Thyroid gland (tissue), 4 donors: Measurements from ENCODE around the gene COL25A1. TPM values are rescaled to one million over a fixed set of nuclear protein-coding genes. Genes with fewer than 3 reads are reported as not detected.
"Not testable (repeated sequence)": the region's sequence is repeated elsewhere in the genome, so short reads cannot be mapped to it uniquely, and the experiment has no call there.

Source experiments
- DNase-seq, 2 donors: peaks; one replicate each; pipeline ENCODE4 v3.0.0-alpha.2; 2019
- H3K27ac ChIP-seq, 3 donors: fragments of 200-600 bp; sonication (generic); 1 replicate in 2 of 3; 2 replicates in 1 of 3; pipeline ENCODE4 v1.5.1; 2016 to 2019; ENCODE audit warnings: mild to moderate bottlenecking in 1 of 3, moderate library complexity in 1 of 3
- H3K27me3 ChIP-seq: fragments of 200-600 bp; sonication (generic); one replicate; pipeline ENCODE4 v1.5.1; 2019
- H3K36me3 ChIP-seq, 2 donors: fragments of 200-600 bp; sonication (generic); one replicate each; pipeline ENCODE4 v1.5.1; 2016 to 2019
- H3K4me1 ChIP-seq, 2 donors: fragments of 200-600 bp; sonication (generic); one replicate each; pipeline ENCODE4 v1.5.1; 2017 to 2019
- H3K4me3 ChIP-seq, 3 donors: fragments of 200-600 bp; sonication (generic); replicated peaks in 1 of 3; 1 replicate in 2 of 3; 2 replicates in 1 of 3; pipeline ENCODE4 v1.5.1; 2016; ENCODE audit warnings: mild to moderate bottlenecking in 1 of 3
- H3K9me3 ChIP-seq: fragments of 200-600 bp; sonication (generic); one replicate; pipeline ENCODE4 v1.5.1; 2017
- CTCF ChIP-seq, 6 experiments: fragments of 200-600 bp in 3 of 6; fragments of 450-650 bp in 3 of 6; sonication (generic) in 3 of 6; IDR thresholded peaks; one replicate each; pipeline ENCODE4 v1.5.1; 2016 to 2019; ENCODE audit warnings: antibody characterized with exemption in 6 of 6, mild to moderate bottlenecking in 2 of 6, inconsistent platforms in 1 of 6, moderate library complexity in 1 of 6
- POLR2A ChIP-seq, 2 donors: fragments of 450-650 bp; IDR thresholded peaks; one replicate each; pipeline ENCODE4 v1.6.1; 2017; ENCODE audit warnings: antibody characterized with exemption in 2 of 2, mild to moderate bottlenecking in 2 of 2, moderate library complexity in 1 of 2
- WGBS, 2 donors: methylation state at CpG; one replicate each; pipeline ENCODE4 v1.1.5; 2017; 5-methylcytosine and 5-hydroxymethylcytosine counted together
- intact Hi-C: fragments of 100-400 bp; cut with DNase I; formaldehyde crosslinking; loops from one replicate; pipeline ENCODE4 v1.15.1; 2023
- total RNA-seq, 4 donors: library from RNA; depleted of rRNA; stranded (reverse); fragments of >200 nt; gene quantifications; one replicate each; pipeline ENCODE4 v1.2.3, GENCODE V29; 2016

Gene COL25A1
- total RNA-seq, 4 donors from 2014 or later, result 5.5 to 21.0 (median 7.1) TPM

GRCh38 chr4:109148577-109149075, 153.8 kb downstream of the COL25A1 start:
- Histone ChIP-seq H3K27ac (no peak overlapping the region), H3K9me3 (no peaks in the 10 kb centered on the region), H3K36me3 (no peaks in the 10 kb centered on the region), H3K4me3 (no peak overlapping the region), H3K27me3 (no peaks in the 10 kb centered on the region), H3K4me1 (no peaks in the 10 kb centered on the region)
- no peak for DNase-seq
- intact Hi-C loops, result no loop called here
- 89 to 94% methylated on average over 2 of the region's 2 CpGs for WGBS, 2 donors
- TF ChIP-seq CTCF (IDR thresholded peaks at IDR 0.05) (no peak), POLR2A (IDR thresholded peaks at IDR 0.05) (no peak)

GRCh38 chr4:109147135-109147534, 155.3 kb downstream of the COL25A1 start:
- TF ChIP-seq CTCF (IDR thresholded peaks at IDR 0.05) (no peak), POLR2A (IDR thresholded peaks at IDR 0.05) (no peak)
- Histone ChIP-seq H3K4me1 (no peaks in the 10 kb centered on the region), H3K9me3 (no peaks in the 10 kb centered on the region), H3K4me3 (no peak overlapping the region), H3K27ac (no peak overlapping the region), H3K27me3 (no peaks in the 10 kb centered on the region), H3K36me3 (no peaks in the 10 kb centered on the region)
- 84 to 96% methylated on average over 1 of the region's 1 CpG for WGBS, 2 donors
- intact Hi-C loops, result no loop called here
- DNase-seq, result no peak

- H3K4me1 ChIP-seq, result no peaks in the 10 kb centered on the region
- 37 to 44% methylated on average over 1 of the region's 1 CpG for WGBS, 2 donors
Measured at GRCh38 chr4:109146499-109146898, 156.0 kb downstream of the COL25A1 start.

GRCh38 chr4:109138125-109138524, 164.3 kb downstream of the COL25A1 start:
- H3K36me3 ChIP-seq, H3K9me3 ChIP-seq, H3K4me1 ChIP-seq, H3K4me3 ChIP-seq, H3K27ac ChIP-seq, intact Hi-C loops, DNase-seq, H3K27me3 ChIP-seq: not testable (repeated sequence)
- WGBS, 2 donors, result 97 to 98% methylated on average over 2 of the region's 2 CpGs

More at GRCh38 chr4:109146499-109146898, 156.0 kb downstream of the COL25A1 start:
- no peak for DNase-seq
- Histone ChIP-seq H3K4me3 (no peak overlapping the region), H3K36me3 (no peaks in the 10 kb centered on the region), H3K27me3 (no peaks in the 10 kb centered on the region), H3K9me3 (no peaks in the 10 kb centered on the region), H3K27ac (no peak overlapping the region)
- no peak for TF ChIP-seq POLR2A (IDR thresholded peaks at IDR 0.05)
- no peak for TF ChIP-seq CTCF (IDR thresholded peaks at IDR 0.05)
- intact Hi-C loops, result no loop called here

GRCh38 chr4:109134921-109135320, 167.5 kb downstream of the COL25A1 start:
- H3K36me3 ChIP-seq, result no peaks in the 10 kb centered on the region
- no peak overlapping the region for H3K27ac ChIP-seq
- no peak for TF ChIP-seq CTCF (IDR thresholded peaks at IDR 0.05)
- TF ChIP-seq POLR2A (IDR thresholded peaks at IDR 0.05), result no peak
- H3K9me3 ChIP-seq, result no peaks in the 10 kb centered on the region
- H3K4me1 ChIP-seq, result no peaks in the 10 kb centered on the region
- H3K4me3 ChIP-seq, result no peak overlapping the region
- intact Hi-C loops, result no loop called here
- DNase-seq, result no peak
- no peaks in the 10 kb centered on the region for H3K27me3 ChIP-seq

GRCh38 chr4:109134268-109134667, 168.2 kb downstream of the COL25A1 start:
- Histone ChIP-seq H3K4me3 (no peak overlapping the region), H3K27me3 (no peaks in the 10 kb centered on the region), H3K4me1 (no peaks in the 10 kb centered on the region), H3K27ac (no peak overlapping the region), H3K36me3 (no peaks in the 10 kb centered on the region), H3K9me3 (no peaks in the 10 kb centered on the region)
- intact Hi-C loops, result no loop called here
- DNase-seq, result no peak
- WGBS, 2 donors, result 94 to 95% methylated on average over 2 of the region's 2 CpGs
- TF ChIP-seq POLR2A (IDR thresholded peaks at IDR 0.05) (no peak), CTCF (IDR thresholded peaks at IDR 0.05) (no peak)
